Neural progenitor cell (in vitro differentiated cells): Measurements from ENCODE around the gene OVCA2. TPM values are rescaled to one million over a fixed set of nuclear protein-coding genes. Genes with fewer than 3 reads are reported as not detected.

Experiments used
- DNase-seq: peaks from one replicate; pipeline ENCODE4 v3.0.0-alpha.2; 2016; ENCODE audit warnings: low spot score
- H2AFZ ChIP-seq: fragments of 200-600 bp; sonication (generic); replicated peaks from 2 replicates; pipeline ENCODE4 v1.6.1; 2016; ENCODE audit warnings: antibody characterized with exemption
- H3F3A ChIP-seq: fragments of 200-600 bp; sonication (generic); 2 replicates; pipeline ENCODE4 v1.6.1; 2016; ENCODE audit warnings: antibody characterized with exemption, low read depth
- H3K27ac ChIP-seq: fragments of 200-600 bp; sonication (generic); 2 replicates; pipeline ENCODE4 v1.5.1; 2016; ENCODE audit warnings: mild to moderate bottlenecking
- H3K27me3 ChIP-seq: fragments of 200-600 bp; sonication (generic); 2 replicates; pipeline ENCODE4 v1.6.1; 2016; ENCODE audit warnings: mild to moderate bottlenecking, moderate library complexity
- H3K36me3 ChIP-seq: fragments of 200-600 bp; sonication (generic); 2 replicates; pipeline ENCODE4 v1.5.1; 2016
- H3K4me1 ChIP-seq: fragments of 200-600 bp; sonication (generic); 2 replicates; pipeline ENCODE4 v1.6.1; 2016; ENCODE audit warnings: mixed run types
- H3K4me2 ChIP-seq: fragments of 200-600 bp; sonication (generic); 2 replicates; pipeline ENCODE4 v1.6.1; 2016
- H3K4me3 ChIP-seq: fragments of 200-600 bp; sonication (generic); 2 replicates; pipeline ENCODE4 v1.5.1; 2016
- H3K79me2 ChIP-seq: fragments of 200-600 bp; sonication (generic); 2 replicates; pipeline ENCODE4 v1.6.1; 2016; ENCODE audit warnings: low read depth
- H3K9ac ChIP-seq: fragments of 200-600 bp; sonication (generic); 2 replicates; pipeline ENCODE4 v1.6.1; 2016
- H3K9me3 ChIP-seq: fragments of 200-600 bp; sonication (generic); 2 replicates; pipeline ENCODE4 v1.5.1; 2016; ENCODE audit warnings: low read depth
- H4K20me1 ChIP-seq: fragments of 200-600 bp; sonication (generic); 2 replicates; pipeline ENCODE4 v1.6.1; 2016; ENCODE audit warnings: low read depth
- H3K27ac Mint-ChIP-seq: 3 replicates; pipeline ENCODE4 v1.8.0; 2021; ENCODE audit warnings: mixed read lengths
- H3K27me3 Mint-ChIP-seq: 2 replicates; pipeline ENCODE4 v1.8.0; 2022; ENCODE audit warnings: low read depth, mild to moderate bottlenecking, inconsistent platforms, moderate library complexity, mixed read lengths; ENCODE audit not compliant: insufficient read depth
- H3K36me3 Mint-ChIP-seq: 3 replicates; pipeline ENCODE4 v1.8.0; 2021; ENCODE audit warnings: mixed read lengths
- H3K4me1 Mint-ChIP-seq: 3 replicates; pipeline ENCODE4 v1.8.0; 2021; ENCODE audit warnings: mixed read lengths
- H3K4me3 Mint-ChIP-seq: 3 replicates; pipeline ENCODE4 v1.8.0; 2021; ENCODE audit warnings: mild to moderate bottlenecking, moderate library complexity, mixed read lengths
- H3K9me3 Mint-ChIP-seq: 3 replicates; pipeline ENCODE4 v1.8.0; 2020; ENCODE audit warnings: mixed read lengths
- CTCF ChIP-seq: fragments of 200-600 bp; sonication (generic); IDR thresholded peaks from 2 replicates; pipeline ENCODE4 v1.5.1; 2017; ENCODE audit warnings: antibody characterized with exemption, mild to moderate bottlenecking
- EZH2 ChIP-seq: fragments of 200-600 bp; sonication (generic); IDR thresholded peaks from 2 replicates; pipeline ENCODE4 v1.6.1; 2017; ENCODE audit warnings: antibody characterized with exemption, mild to moderate bottlenecking, moderate library complexity
- EZH2phosphoT487 ChIP-seq: fragments of 200-600 bp; sonication (generic); IDR thresholded peaks from 2 replicates; pipeline ENCODE4 v1.6.1; 2017; ENCODE audit warnings: antibody characterized with exemption
- total RNA-seq: library from RNA; depleted of rRNA; stranded (reverse); fragments of >200 nt; gene quantifications from 2 replicates; pipeline ENCODE4 v1.2.3, GENCODE V29; 2015; ENCODE audit warnings: low replicate concordance

The OVCA2 gene
- 5.4 and 23.1 TPM in 2 replicates for total RNA-seq

GRCh38 chr17:2041561-2042389 lies at the start of gene OVCA2:
Gene OVCA2 (plus strand): TSS chr17:2042022. CDS start chr17:2042048, 26 bp downstream.
- H3F3A ChIP-seq = peaks cover 12% of the 10 kb centered on the region
- peaks cover 7% of the 10 kb centered on the region for H3K4me1 ChIP-seq
- Mint-ChIP-seq H3K27me3 (peaks cover 11% of the 10 kb centered on the region), H3K27ac (peak within 1 kb of the TSS; percentile 82), H3K9me3 (no peaks in the 10 kb centered on the region), H3K4me3 (peak within 1 kb of the TSS; percentile 88), H3K4me1 (peaks cover 27% of the 10 kb centered on the region), H3K36me3 (peaks cover 15% of the 10 kb centered on the region)
- peak within 1 kb of the TSS; percentile 61 for H3K9ac ChIP-seq
- no peaks in the 10 kb centered on the region for H3K36me3 ChIP-seq
- H2AFZ ChIP-seq = peak within 1 kb of the TSS; percentile 78
- H3K79me2 ChIP-seq = peaks cover 20% of the 10 kb centered on the region
- peak within 1 kb of the TSS; percentile 89 for H3K4me2 ChIP-seq
- peaks cover 8% of the 10 kb centered on the region for H3K27me3 ChIP-seq
- H3K4me3 ChIP-seq = peak within 1 kb of the TSS; percentile 78
- H4K20me1 ChIP-seq = peaks cover 5% of the 10 kb centered on the region
- TF ChIP-seq EZH2phosphoT487 = peak; percentile 30
- TF ChIP-seq CTCF = peak; percentile 63
- no peak for TF ChIP-seq EZH2
- H3K9me3 ChIP-seq = no peaks in the 10 kb centered on the region
- H3K27ac ChIP-seq = no peak within 1 kb of the TSS
- peak; percentile 99 for DNase-seq

- H3K27ac Mint-ChIP-seq = no peak overlapping the region
- H3K4me1 ChIP-seq = peaks cover 20% of the 10 kb centered on the region
- peaks cover 14% of the 10 kb centered on the region for H3F3A ChIP-seq
- no peak overlapping the region for H3K4me3 ChIP-seq
- no peak overlapping the region for H3K4me3 Mint-ChIP-seq
- H3K36me3 Mint-ChIP-seq = no peaks in the 10 kb centered on the region
- no peaks in the 10 kb centered on the region for H3K79me2 ChIP-seq
- H3K27ac ChIP-seq = no peak overlapping the region
- H3K9me3 ChIP-seq = no peaks in the 10 kb centered on the region
- TF ChIP-seq CTCF (no peak), EZH2phosphoT487 (no peak), EZH2 (no peak)
- no peaks in the 10 kb centered on the region for H3K9me3 Mint-ChIP-seq
- H2AFZ ChIP-seq = no peak overlapping the region
- H3K27me3 Mint-ChIP-seq = peaks cover 5% of the 10 kb centered on the region
- no peak overlapping the region for H3K4me2 ChIP-seq
- no peak for DNase-seq
- no peak overlapping the region for H3K9ac ChIP-seq
- peaks cover 6% of the 10 kb centered on the region for H4K20me1 ChIP-seq
- H3K36me3 ChIP-seq = no peaks in the 10 kb centered on the region
- H3K27me3 ChIP-seq = peaks cover 14% of the 10 kb centered on the region
- H3K4me1 Mint-ChIP-seq = peaks cover 39% of the 10 kb centered on the region
Measured at GRCh38 chr17:1992541-1992940, 49.3 kb upstream of the OVCA2 start.

- no peak for TF ChIP-seq EZH2
- TF ChIP-seq EZH2phosphoT487 = no peak
- no peak for TF ChIP-seq CTCF
- H3K9ac ChIP-seq = no peak overlapping the region
- H4K20me1 ChIP-seq = peaks cover 7% of the 10 kb centered on the region
- peaks cover 10% of the 10 kb centered on the region for H3K27me3 Mint-ChIP-seq
- H3K27ac ChIP-seq = no peak overlapping the region
- no peak for DNase-seq
- H3K27me3 ChIP-seq = peaks cover 28% of the 10 kb centered on the region
- H3K36me3 ChIP-seq = no peaks in the 10 kb centered on the region
- no peak overlapping the region for H3K4me3 ChIP-seq
- H3K9me3 Mint-ChIP-seq = no peaks in the 10 kb centered on the region
- no peaks in the 10 kb centered on the region for H3K9me3 ChIP-seq
- H3K27ac Mint-ChIP-seq = no peak overlapping the region
- no peak overlapping the region for H3K4me2 ChIP-seq
- no peaks in the 10 kb centered on the region for H3K36me3 Mint-ChIP-seq
- H3F3A ChIP-seq = peaks cover 30% of the 10 kb centered on the region
- H3K4me3 Mint-ChIP-seq = no peak overlapping the region
- no peaks in the 10 kb centered on the region for H3K79me2 ChIP-seq
- peaks cover 32% of the 10 kb centered on the region for H3K4me1 ChIP-seq
- H2AFZ ChIP-seq = no peak overlapping the region
- H3K4me1 Mint-ChIP-seq = peaks cover 50% of the 10 kb centered on the region
Measured at GRCh38 chr17:1994707-1995106, 47.1 kb upstream of the OVCA2 start.
